DOHH2 (cell line): ENCODE results near the gene CD96.

ENCODE experiments used
- H3F3A ChIP-seq: fragments of 200-600 bp; sonication (generic), shearing (Covaris generic); 2 replicates; pipeline ENCODE4 v1.6.0; 2016; ENCODE audit warnings: antibody characterized with exemption, mild to moderate bottlenecking; ENCODE audit not compliant: control insufficient read depth, insufficient read depth
- H3K27ac ChIP-seq: fragments of 200-600 bp; sonication (generic); 2 replicates; pipeline ENCODE4 v1.5.1; 2014; ENCODE audit warnings: low read depth, mild to moderate bottlenecking, low read length, moderate library complexity
- H3K27me3 ChIP-seq: fragments of 200-600 bp; sonication (generic); 2 replicates; pipeline ENCODE4 v1.6.1; 2014; ENCODE audit warnings: mild to moderate bottlenecking, low read length, mixed read lengths; ENCODE audit not compliant: control insufficient read depth
- H3K36me3 ChIP-seq: fragments of 200-600 bp; sonication (generic); 2 replicates; pipeline ENCODE4 v1.6.1; 2014; ENCODE audit warnings: mild to moderate bottlenecking, low read length, moderate library complexity, mixed read lengths; ENCODE audit not compliant: control insufficient read depth
- H3K4me1 ChIP-seq: fragments of 200-600 bp; sonication (generic); 2 replicates; pipeline ENCODE4 v1.6.1; 2014; ENCODE audit warnings: mild to moderate bottlenecking, low read length, mixed read lengths; ENCODE audit not compliant: control insufficient read depth
- H3K4me2 ChIP-seq: fragments of 200-600 bp; sonication (generic); 2 replicates; pipeline ENCODE4 v1.6.0; 2014; ENCODE audit warnings: mild to moderate bottlenecking, low read length, moderate library complexity
- H3K4me3 ChIP-seq: fragments of 200-600 bp; sonication (generic); 2 replicates; pipeline ENCODE4 v1.5.1; 2014; ENCODE audit warnings: mild to moderate bottlenecking, low read length, mixed read lengths
- H3K79me2 ChIP-seq: fragments of 200-600 bp; sonication (generic); 2 replicates; pipeline ENCODE4 v1.6.1; 2014; ENCODE audit warnings: mild to moderate bottlenecking, low read length, mixed read lengths; ENCODE audit not compliant: control insufficient read depth
- H3K9me2 ChIP-seq: fragments of 200-600 bp; sonication (generic); replicated peaks from 2 replicates; pipeline ENCODE4 v1.6.1; 2014; ENCODE audit warnings: mild to moderate bottlenecking, low read length, mixed read lengths; ENCODE audit not compliant: control insufficient read depth
- H3K9me3 ChIP-seq: fragments of 200-600 bp; sonication (generic); 2 replicates; pipeline ENCODE4 v1.6.1; 2014; ENCODE audit warnings: antibody characterized with exemption, low read length, mixed read lengths; ENCODE audit not compliant: control insufficient read depth, insufficient read depth
- H4K20me1 ChIP-seq: fragments of 200-600 bp; sonication (generic); 2 replicates; pipeline ENCODE4 v1.6.0; 2014; ENCODE audit warnings: low read depth, mild to moderate bottlenecking, antibody characterized with exemption, low read length, moderate library complexity; ENCODE audit not compliant: control insufficient read depth, insufficient read depth
- EZH2phosphoT487 ChIP-seq: fragments of 200-600 bp; sonication (generic); IDR thresholded peaks from 2 replicates; pipeline ENCODE4 v1.6.1; 2017; ENCODE audit warnings: borderline replicate concordance, mild to moderate bottlenecking, antibody characterized with exemption, low read length, moderate library complexity, mixed read lengths
- TF ChIP-seq, protein P1 (sequence below): fragments of 200-600 bp; sonication (generic); IDR thresholded peaks from one replicate; pipeline ENCODE4 v1.5.1; 2014; ENCODE audit warnings: antibody characterized with exemption, mild to moderate bottlenecking, low read depth, low read length; ENCODE audit not compliant: poor library complexity, severe bottlenecking

Gene CD96

DNA sequence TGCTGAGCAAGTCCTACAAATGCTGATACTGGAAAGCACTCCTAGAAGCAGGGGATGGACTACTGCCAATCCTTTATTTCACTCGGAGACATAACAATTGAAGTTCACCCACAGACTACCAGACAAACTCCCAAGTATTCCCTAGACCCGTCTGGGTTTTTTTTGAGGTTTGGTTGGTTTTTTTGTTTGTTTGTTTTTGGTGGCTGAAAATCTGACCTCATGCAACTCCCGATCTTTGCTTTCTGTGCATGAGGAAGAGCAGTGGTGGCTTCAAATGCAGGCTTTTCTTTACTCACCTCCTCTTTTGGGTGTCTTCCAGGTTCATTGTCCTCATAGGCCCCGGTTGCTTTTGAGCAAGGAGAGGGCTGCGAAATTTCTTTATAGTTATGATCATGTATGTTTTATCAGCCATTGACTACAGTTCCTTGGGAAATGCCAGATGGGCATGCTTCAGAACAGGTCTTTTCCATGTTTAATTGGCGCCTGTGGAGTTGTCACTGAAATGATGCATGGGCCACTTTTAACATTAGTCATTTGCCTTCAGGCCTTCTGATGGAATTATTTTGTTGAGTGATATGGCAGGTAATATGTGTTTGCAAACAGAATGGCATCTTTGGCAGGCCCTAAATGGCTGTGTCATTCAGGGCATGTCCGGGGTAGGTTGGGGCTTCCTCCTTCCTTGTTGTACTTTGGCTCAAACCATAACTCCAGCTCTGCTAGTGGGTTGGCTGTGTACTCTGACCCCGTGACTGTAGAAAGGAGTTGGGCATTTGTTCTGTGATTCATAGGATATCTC lies 134.4 kb downstream of the CD96 start:
- no peak overlapping the region for H3K27ac ChIP-seq
- no peaks in the 10 kb centered on the region for H3K27me3 ChIP-seq
- no peaks in the 10 kb centered on the region for H3K9me2 ChIP-seq
- H4K20me1 ChIP-seq = no peaks in the 10 kb centered on the region
- peak overlapping the region; percentile 85 for H3K4me3 ChIP-seq
- no peak for TF ChIP-seq EZH2phosphoT487
- TF ChIP-seq, protein P1, sequence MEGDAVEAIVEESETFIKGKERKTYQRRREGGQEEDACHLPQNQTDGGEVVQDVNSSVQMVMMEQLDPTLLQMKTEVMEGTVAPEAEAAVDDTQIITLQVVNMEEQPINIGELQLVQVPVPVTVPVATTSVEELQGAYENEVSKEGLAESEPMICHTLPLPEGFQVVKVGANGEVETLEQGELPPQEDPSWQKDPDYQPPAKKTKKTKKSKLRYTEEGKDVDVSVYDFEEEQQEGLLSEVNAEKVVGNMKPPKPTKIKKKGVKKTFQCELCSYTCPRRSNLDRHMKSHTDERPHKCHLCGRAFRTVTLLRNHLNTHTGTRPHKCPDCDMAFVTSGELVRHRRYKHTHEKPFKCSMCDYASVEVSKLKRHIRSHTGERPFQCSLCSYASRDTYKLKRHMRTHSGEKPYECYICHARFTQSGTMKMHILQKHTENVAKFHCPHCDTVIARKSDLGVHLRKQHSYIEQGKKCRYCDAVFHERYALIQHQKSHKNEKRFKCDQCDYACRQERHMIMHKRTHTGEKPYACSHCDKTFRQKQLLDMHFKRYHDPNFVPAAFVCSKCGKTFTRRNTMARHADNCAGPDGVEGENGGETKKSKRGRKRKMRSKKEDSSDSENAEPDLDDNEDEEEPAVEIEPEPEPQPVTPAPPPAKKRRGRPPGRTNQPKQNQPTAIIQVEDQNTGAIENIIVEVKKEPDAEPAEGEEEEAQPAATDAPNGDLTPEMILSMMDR = no peak
- H3K4me1 ChIP-seq = peaks cover 33% of the 10 kb centered on the region
- no peaks in the 10 kb centered on the region for H3K79me2 ChIP-seq
- no peaks in the 10 kb centered on the region for H3K9me3 ChIP-seq
- H3K4me2 ChIP-seq = peak overlapping the region; percentile 82
- H3F3A ChIP-seq = no peaks in the 10 kb centered on the region
- no peaks in the 10 kb centered on the region for H3K36me3 ChIP-seq

DNA sequence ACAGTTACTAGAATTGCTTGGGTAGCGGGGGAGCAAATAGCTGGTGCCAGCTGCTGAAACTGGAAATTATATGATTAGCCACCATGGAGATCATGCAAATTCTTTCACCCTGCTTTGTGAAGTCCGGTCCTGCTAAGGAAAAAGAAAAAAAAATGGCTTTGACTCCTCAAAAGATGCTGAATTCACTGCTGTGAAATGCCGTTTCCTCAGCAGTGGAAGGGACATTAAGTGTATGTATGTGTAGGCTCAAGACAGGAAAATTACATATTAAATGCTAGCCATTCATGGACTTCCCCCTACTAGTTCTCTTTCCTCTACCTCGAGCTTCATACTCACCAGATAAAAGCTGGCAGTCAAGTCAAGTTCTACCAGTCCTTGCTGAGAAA lies 135.0 kb downstream of the CD96 start:
- Histone ChIP-seq H3F3A (no peaks in the 10 kb centered on the region), H3K27ac (no peak overlapping the region), H3K36me3 (no peaks in the 10 kb centered on the region), H3K9me2 (no peaks in the 10 kb centered on the region), H3K79me2 (no peaks in the 10 kb centered on the region), H3K4me1 (peaks cover 39% of the 10 kb centered on the region), H3K4me2 (peak overlapping the region; percentile 82; the same call in 1 of the 2 replicates), H3K27me3 (no peaks in the 10 kb centered on the region), H4K20me1 (no peaks in the 10 kb centered on the region), H3K4me3 (no peak overlapping the region), H3K9me3 (no peaks in the 10 kb centered on the region)
- TF ChIP-seq EZH2phosphoT487 = no peak
- TF ChIP-seq, protein P1 = no peak

DNA sequence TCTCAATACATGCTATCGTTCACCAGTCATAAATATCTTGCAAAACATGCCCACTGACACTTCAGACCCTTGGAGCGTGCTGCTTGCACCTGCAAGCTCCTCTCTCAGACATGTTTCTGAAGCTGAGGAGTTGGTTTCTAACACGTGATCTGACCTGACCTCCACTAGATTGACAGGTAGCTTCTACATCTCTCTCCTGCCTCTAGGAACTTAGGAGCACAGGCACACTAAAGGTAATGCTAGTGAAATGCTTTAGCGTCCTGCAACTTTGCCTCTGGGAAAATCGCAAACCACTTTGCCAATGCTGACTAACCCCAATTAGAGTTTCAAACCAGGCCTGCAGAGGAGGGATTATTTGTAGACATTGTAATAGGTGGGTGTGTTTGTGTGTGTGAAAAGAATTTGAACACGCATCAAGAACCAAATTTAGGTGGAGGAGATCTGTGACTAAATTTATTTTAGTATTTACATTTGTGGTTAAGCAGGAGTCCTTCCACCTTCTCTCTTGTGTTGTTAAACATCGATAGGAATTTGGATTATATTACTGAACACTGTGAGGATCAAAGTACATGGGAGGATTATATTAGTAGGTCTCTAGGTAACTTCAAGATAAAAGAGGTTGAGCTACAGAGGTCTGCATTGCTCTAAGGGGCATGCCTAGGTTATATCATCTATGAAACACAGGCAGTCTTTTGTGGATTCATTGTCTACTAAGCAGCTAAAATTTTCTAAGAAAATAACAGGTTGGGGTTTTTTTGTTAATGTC lies 139.8 kb downstream of the CD96 start:
- TF ChIP-seq EZH2phosphoT487 = no peak
- TF ChIP-seq, protein P1 = no peak
- H3K27me3 ChIP-seq = no peaks in the 10 kb centered on the region
- peaks cover 13% of the 10 kb centered on the region for H3K4me1 ChIP-seq
- no peaks in the 10 kb centered on the region for H3K9me2 ChIP-seq
- H3K4me2 ChIP-seq = no peak overlapping the region
- H3F3A ChIP-seq = no peaks in the 10 kb centered on the region
- no peak overlapping the region for H3K4me3 ChIP-seq
- no peaks in the 10 kb centered on the region for H4K20me1 ChIP-seq
- no peaks in the 10 kb centered on the region for H3K9me3 ChIP-seq
- no peak overlapping the region for H3K27ac ChIP-seq
- H3K79me2 ChIP-seq = no peaks in the 10 kb centered on the region
- no peaks in the 10 kb centered on the region for H3K36me3 ChIP-seq
